OCI-LY7 (cell line): Measurements from ENCODE around the gene PPP2R3C. TPM values are rescaled to one million over a fixed set of nuclear protein-coding genes. Genes with fewer than 3 reads are reported as not detected.

Source experiments
- BruUV-seq: library from RNA; stranded (reverse); fragments of 400-500 nt; replicated peaks from 2 replicates; lab custom pipeline; 2021; lab: Mats Ljungman, UMichigan
- CTCF ChIA-PET: fragments of 300-600 bp; sonication (Branson Sonifier 250); formaldehyde crosslinking; loops from one replicate; lab custom pipeline; 2022; ENCODE audit warnings: antibody characterized with exemption; ENCODE audit not compliant: unreplicated experiment; lab: Charles Lee
- POLR2A ChIA-PET: fragments of 300-600 bp; sonication (Branson Sonifier 250); formaldehyde crosslinking; loops from one replicate; lab custom pipeline; 2022; ENCODE audit warnings: antibody characterized with exemption; lab: Charles Lee
- DNase-seq: peaks from one replicate; pipeline ENCODE4 v3.0.0-alpha.2; 2015; ENCODE audit warnings: low spot score
- H2AFZ ChIP-seq: fragments of 200-600 bp; sonication (generic), shearing (Covaris generic); 2 replicates; pipeline ENCODE4 v1.6.1; 2014; ENCODE audit warnings: mild to moderate bottlenecking, antibody characterized with exemption, low read length, moderate library complexity
- H3K27ac ChIP-seq: fragments of 200-600 bp; sonication (generic); 2 replicates; pipeline ENCODE4 v1.5.1; 2014; ENCODE audit warnings: mixed run types, low read depth, mild to moderate bottlenecking, moderate library complexity, low read length, inconsistent platforms; ENCODE audit not compliant: poor library complexity, severe bottlenecking
- H3K36me3 ChIP-seq: fragments of 200-600 bp; sonication (generic); 2 replicates; pipeline ENCODE4 v1.6.1; 2014; ENCODE audit warnings: mild to moderate bottlenecking, antibody characterized with exemption, low read length, moderate library complexity, mixed read lengths; ENCODE audit not compliant: insufficient read depth
- H3K4me1 ChIP-seq: fragments of 200-600 bp; sonication (generic); 2 replicates; pipeline ENCODE4 v1.5.1; 2014; ENCODE audit warnings: mild to moderate bottlenecking, low read length; ENCODE audit not compliant: insufficient read depth, poor library complexity, severe bottlenecking
- H3K4me2 ChIP-seq: fragments of 200-600 bp; sonication (generic); 2 replicates; pipeline ENCODE4 v1.6.1; 2014; ENCODE audit warnings: mild to moderate bottlenecking, low read length
- H3K4me3 ChIP-seq: fragments of 200-600 bp; sonication (generic); 2 replicates; pipeline ENCODE4 v1.5.1; 2014; ENCODE audit warnings: mild to moderate bottlenecking, low read depth, low read length; ENCODE audit not compliant: poor library complexity, severe bottlenecking
- H3K79me2 ChIP-seq: fragments of 200-600 bp; sonication (generic); 2 replicates; pipeline ENCODE4 v1.6.1; 2016; ENCODE audit warnings: low read depth, mild to moderate bottlenecking, low read length, moderate library complexity, mixed read lengths; ENCODE audit not compliant: insufficient read depth
- H3K9me2 ChIP-seq: fragments of 200-600 bp; sonication (generic); 2 replicates; pipeline ENCODE4 v1.6.1; 2016; ENCODE audit warnings: mild to moderate bottlenecking, low read length, mixed read lengths; ENCODE audit not compliant: insufficient read depth
- H3K9me3 ChIP-seq: fragments of 200-600 bp; sonication (generic); 2 replicates; pipeline ENCODE4 v1.6.1; 2014; ENCODE audit warnings: mild to moderate bottlenecking, mixed run types, low read length, mixed read lengths
- H4K20me1 ChIP-seq: fragments of 200-600 bp; sonication (generic); 2 replicates; pipeline ENCODE4 v1.6.1; 2014; ENCODE audit warnings: mild to moderate bottlenecking, antibody characterized with exemption, low read length, moderate library complexity, mixed read lengths; ENCODE audit not compliant: insufficient read depth
- EZH2phosphoT487 ChIP-seq: fragments of 200-600 bp; sonication (generic); IDR thresholded peaks from 2 replicates; pipeline ENCODE4 v1.6.1; 2018; ENCODE audit warnings: low read depth, borderline replicate concordance, mild to moderate bottlenecking, mixed run types, antibody characterized with exemption, low read length, moderate library complexity, mixed read lengths
- intact Hi-C: fragments of 100-400 bp; cut with micrococcal nuclease; formaldehyde crosslinking; loops from one replicate; pipeline ENCODE4 v1.10.0; 2022; ENCODE audit not compliant: unreplicated experiment
- total RNA-seq, 2 experiments: library from RNA; depleted of rRNA in 1 of 2; stranded (reverse); fragments of >200 nt in 1 of 2; shearing (Covaris generic) in 1 of 2; gene quantifications; 2 replicates each; pipeline ENCODE4 v1.2.3, GENCODE V29; 2014 to 2022
- TF ChIP-seq, protein P1 (sequence below): fragments of 200-600 bp; sonication (generic); conservative IDR thresholded peaks from 2 replicates; pipeline ENCODE4 v1.5.1; 2014; ENCODE audit warnings: mild to moderate bottlenecking, antibody characterized with exemption, low read length, moderate library complexity, mixed read lengths

Gene PPP2R3C
- total RNA-seq, 2 experiments from 2014 or later = 47.4 to 50.8 TPM

- Histone ChIP-seq H4K20me1 (no peaks in the 10 kb centered on the region), H3K4me3 (peak overlapping the region; percentile 85), H3K27ac (peak overlapping the region; percentile 81), H3K4me2 (peak overlapping the region; percentile 89), H3K36me3 (peaks cover 31% of the 10 kb centered on the region), H3K4me1 (peaks cover 44% of the 10 kb centered on the region), H3K79me2 (peaks cover 78% of the 10 kb centered on the region), H3K9me3 (no peaks in the 10 kb centered on the region), H3K9me2 (no peaks in the 10 kb centered on the region), H2AFZ (no peak overlapping the region)
- TF ChIP-seq EZH2phosphoT487 = no peak
- TF ChIP-seq, protein P1, sequence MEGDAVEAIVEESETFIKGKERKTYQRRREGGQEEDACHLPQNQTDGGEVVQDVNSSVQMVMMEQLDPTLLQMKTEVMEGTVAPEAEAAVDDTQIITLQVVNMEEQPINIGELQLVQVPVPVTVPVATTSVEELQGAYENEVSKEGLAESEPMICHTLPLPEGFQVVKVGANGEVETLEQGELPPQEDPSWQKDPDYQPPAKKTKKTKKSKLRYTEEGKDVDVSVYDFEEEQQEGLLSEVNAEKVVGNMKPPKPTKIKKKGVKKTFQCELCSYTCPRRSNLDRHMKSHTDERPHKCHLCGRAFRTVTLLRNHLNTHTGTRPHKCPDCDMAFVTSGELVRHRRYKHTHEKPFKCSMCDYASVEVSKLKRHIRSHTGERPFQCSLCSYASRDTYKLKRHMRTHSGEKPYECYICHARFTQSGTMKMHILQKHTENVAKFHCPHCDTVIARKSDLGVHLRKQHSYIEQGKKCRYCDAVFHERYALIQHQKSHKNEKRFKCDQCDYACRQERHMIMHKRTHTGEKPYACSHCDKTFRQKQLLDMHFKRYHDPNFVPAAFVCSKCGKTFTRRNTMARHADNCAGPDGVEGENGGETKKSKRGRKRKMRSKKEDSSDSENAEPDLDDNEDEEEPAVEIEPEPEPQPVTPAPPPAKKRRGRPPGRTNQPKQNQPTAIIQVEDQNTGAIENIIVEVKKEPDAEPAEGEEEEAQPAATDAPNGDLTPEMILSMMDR = no peak
- BruUV-seq = no TSS peak
- POLR2A ChIA-PET = interaction anchor here (0.6 to 4.1 kb wide), 12 partner anchors 10 to 482 kb away, joined by 3 to 19 read pairs (median 4); partner anchors contain the start of genes FAM177A1 and PSMA6
- no peak for DNase-seq
- CTCF ChIA-PET = interaction anchor here (1.1 kb wide), 1 partner anchor 12 kb away, joined by 3 read pairs; no protein-coding TSS in a partner anchor
- intact Hi-C loops = loop anchor here (5.0 kb wide), 3 partner anchors 283 to 683 kb away; partner anchors contain the start of genes CFL2 and RALGAPA1
These were observed 2.3 kb upstream of the PPP2R3C start for GRCh38 chr14:35124127-35124526.

DNA sequence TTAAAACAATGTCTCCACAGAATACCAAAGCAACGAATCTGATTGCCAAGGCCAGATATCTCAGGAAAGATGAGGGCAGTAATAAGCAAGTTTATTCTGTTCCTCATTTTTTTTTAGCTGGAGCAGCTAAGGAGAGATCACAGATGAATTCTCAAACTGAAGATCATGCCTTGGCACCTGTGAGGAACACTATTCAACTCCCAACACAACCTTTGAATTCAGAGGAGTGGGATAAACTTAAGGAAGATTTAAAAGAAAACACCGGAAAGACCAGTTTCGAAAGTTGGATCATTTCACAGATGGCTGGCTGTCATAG is 1.6 kb upstream of the PPP2R3C start:
- H3K4me3 ChIP-seq = peak overlapping the region; percentile 85
- DNase-seq = no peak
- peak overlapping the region; percentile 78; the same call in 1 of the 2 replicates for H2AFZ ChIP-seq
- no peaks in the 10 kb centered on the region for H4K20me1 ChIP-seq
- H3K79me2 ChIP-seq = peaks cover 70% of the 10 kb centered on the region
- TF ChIP-seq, protein P1 = no peak
- no peak for TF ChIP-seq EZH2phosphoT487
- peaks cover 44% of the 10 kb centered on the region for H3K4me1 ChIP-seq
- no peaks in the 10 kb centered on the region for H3K9me2 ChIP-seq
- ChIA-PET CTCF (interaction anchor here (1.1 kb wide), 1 partner anchor 12 kb away, joined by 3 read pairs; no protein-coding TSS in a partner anchor), POLR2A (interaction anchor here (0.6 to 4.1 kb wide), 13 partner anchors 9 to 297 kb away, joined by 3 to 19 read pairs (median 3); partner anchors contain the start of genes FAM177A1, PSMA6 and SRP54)
- no TSS peak for BruUV-seq
- peak overlapping the region; percentile 89 for H3K4me2 ChIP-seq
- H3K36me3 ChIP-seq = peaks cover 23% of the 10 kb centered on the region
- peak overlapping the region; percentile 81 for H3K27ac ChIP-seq
- intact Hi-C loops = loop anchor here (5.0 kb wide), 3 partner anchors 284 to 684 kb away; partner anchors contain the start of genes CFL2 and RALGAPA1
- H3K9me3 ChIP-seq = no peaks in the 10 kb centered on the region
